ENCODE results near the gene AFF3.
"Not testable (repeated sequence)": the region's sequence is repeated elsewhere in the genome, so short reads cannot be mapped to it uniquely, and the experiment has no call there.

AFF3 gene

GRCh38 chr2:99960790-99961189 lies 181.6 kb downstream of the AFF3 start:
- Histone ChIP-seq H3K4me1 (ENCODE audit: control insufficient read depth, insufficient read depth, low read length) (peaks cover 16% of the 10 kb centered on the region), H3K4me3 (ENCODE audit: insufficient read depth, low read depth, low read length) (no peak overlapping the region), H3K27ac (ENCODE audit: insufficient read depth, low read depth, low read length, poor library complexity, severe bottlenecking) (no peak overlapping the region), H3K9me3 (ENCODE audit: control insufficient read depth, low read length) (no peaks in the 10 kb centered on the region), H3K27me3 (ENCODE audit: control insufficient read depth, insufficient read depth, low read length, poor library complexity, severe bottlenecking) (no peaks in the 10 kb centered on the region), H3K36me3 (ENCODE audit: control insufficient read depth, insufficient read depth, low read length) (no peaks in the 10 kb centered on the region)
- WGBS, 2 experiments: 59 to 72% methylated on average over 3 of the region's 3 CpGs

GRCh38 chr2:99960291-99960690 lies 182.1 kb downstream of the AFF3 start:
- no peak overlapping the region for H3K4me3 ChIP-seq (ENCODE audit: insufficient read depth, low read depth, low read length)
- peaks cover 16% of the 10 kb centered on the region for H3K4me1 ChIP-seq (ENCODE audit: control insufficient read depth, insufficient read depth, low read length)
- H3K27me3 ChIP-seq (ENCODE audit: control insufficient read depth, insufficient read depth, low read length, poor library complexity, severe bottlenecking): no peaks in the 10 kb centered on the region
- no peaks in the 10 kb centered on the region for H3K36me3 ChIP-seq (ENCODE audit: control insufficient read depth, insufficient read depth, low read length)
- H3K27ac ChIP-seq (ENCODE audit: insufficient read depth, low read depth, low read length, poor library complexity, severe bottlenecking): no peak overlapping the region
- 84 to 86% methylated on average over 4 to 5 of the region's 5 CpGs for WGBS, 2 experiments
- no peaks in the 10 kb centered on the region for H3K9me3 ChIP-seq (ENCODE audit: control insufficient read depth, low read length)

- Histone ChIP-seq H3K9me3 (ENCODE audit: control insufficient read depth, low read length) (no peaks in the 10 kb centered on the region), H3K4me1 (ENCODE audit: control insufficient read depth, insufficient read depth, low read length) (peaks cover 16% of the 10 kb centered on the region), H3K27me3 (ENCODE audit: control insufficient read depth, insufficient read depth, low read length, poor library complexity, severe bottlenecking) (no peaks in the 10 kb centered on the region), H3K27ac (ENCODE audit: insufficient read depth, low read depth, low read length, poor library complexity, severe bottlenecking) (no peak overlapping the region), H3K4me3 (ENCODE audit: insufficient read depth, low read depth, low read length) (no peak overlapping the region), H3K36me3 (ENCODE audit: control insufficient read depth, insufficient read depth, low read length) (no peaks in the 10 kb centered on the region)
- WGBS, 2 experiments: 74 to 84% methylated on average over 2 to 5 of the region's 8 CpGs
These were observed 183.0 kb downstream of the AFF3 start for GRCh38 chr2:99959261-99960014.

- no peaks in the 10 kb centered on the region for H3K9me3 ChIP-seq (ENCODE audit: control insufficient read depth, low read length)
- peak overlapping the region; percentile 74 for H3K27ac ChIP-seq (ENCODE audit: insufficient read depth, low read depth, low read length, poor library complexity, severe bottlenecking)
- H3K4me1 ChIP-seq (ENCODE audit: control insufficient read depth, insufficient read depth, low read length): peaks cover 16% of the 10 kb centered on the region
- whole genome bisulfite sequencing, 2 experiments: 87 to 91% methylated on average over 8 of the region's 8 CpGs
- H3K27me3 ChIP-seq (ENCODE audit: control insufficient read depth, insufficient read depth, low read length, poor library complexity, severe bottlenecking): no peaks in the 10 kb centered on the region
- no peak overlapping the region for H3K4me3 ChIP-seq (ENCODE audit: insufficient read depth, low read depth, low read length)
- no peaks in the 10 kb centered on the region for H3K36me3 ChIP-seq (ENCODE audit: control insufficient read depth, insufficient read depth, low read length)
These were observed 184.9 kb downstream of the AFF3 start for GRCh38 chr2:99957332-99958133.

- H3K4me3 ChIP-seq (ENCODE audit: insufficient read depth, low read depth, low read length): no peak overlapping the region
- H3K36me3 ChIP-seq (ENCODE audit: control insufficient read depth, insufficient read depth, low read length): no peaks in the 10 kb centered on the region
- H3K27me3 ChIP-seq (ENCODE audit: control insufficient read depth, insufficient read depth, low read length, poor library complexity, severe bottlenecking): no peaks in the 10 kb centered on the region
- no peak overlapping the region for H3K27ac ChIP-seq (ENCODE audit: insufficient read depth, low read depth, low read length, poor library complexity, severe bottlenecking)
- peaks cover 16% of the 10 kb centered on the region for H3K4me1 ChIP-seq (ENCODE audit: control insufficient read depth, insufficient read depth, low read length)
- 90 to 91% methylated on average over 4 to 5 of the region's 6 CpGs for WGBS, 2 experiments
- H3K9me3 ChIP-seq (ENCODE audit: control insufficient read depth, low read length): no peaks in the 10 kb centered on the region
These were observed 186.0 kb downstream of the AFF3 start for GRCh38 chr2:99956232-99957030.

GRCh38 chr2:99953750-99954149 lies 188.6 kb downstream of the AFF3 start:
- peaks cover 7% of the 10 kb centered on the region for H3K4me1 ChIP-seq (ENCODE audit: control insufficient read depth, insufficient read depth, low read length)
- H3K36me3 ChIP-seq (ENCODE audit: control insufficient read depth, insufficient read depth, low read length): no peaks in the 10 kb centered on the region
- no peaks in the 10 kb centered on the region for H3K27me3 ChIP-seq (ENCODE audit: control insufficient read depth, insufficient read depth, low read length, poor library complexity, severe bottlenecking)
- no peak overlapping the region for H3K27ac ChIP-seq (ENCODE audit: insufficient read depth, low read depth, low read length, poor library complexity, severe bottlenecking)
- 95 to 100% methylated on average over 2 of the region's 2 CpGs for WGBS, 2 experiments
- no peaks in the 10 kb centered on the region for H3K9me3 ChIP-seq (ENCODE audit: control insufficient read depth, low read length)
- no peak overlapping the region for H3K4me3 ChIP-seq (ENCODE audit: insufficient read depth, low read depth, low read length)

GRCh38 chr2:99949963-99950362 lies 192.4 kb downstream of the AFF3 start:
- no peaks in the 10 kb centered on the region for H3K36me3 ChIP-seq (ENCODE audit: control insufficient read depth, insufficient read depth, low read length)
- no peaks in the 10 kb centered on the region for H3K27me3 ChIP-seq (ENCODE audit: control insufficient read depth, insufficient read depth, low read length, poor library complexity, severe bottlenecking)
- no peak overlapping the region for H3K27ac ChIP-seq (ENCODE audit: insufficient read depth, low read depth, low read length, poor library complexity, severe bottlenecking)
- no peak overlapping the region for H3K4me3 ChIP-seq (ENCODE audit: insufficient read depth, low read depth, low read length)
- 91% methylated on average over 1 of the region's 1 CpG; no CpG with 5 or more reads in 1 of the 2 experiments for WGBS, 2 experiments
- H3K4me1 ChIP-seq (ENCODE audit: control insufficient read depth, insufficient read depth, low read length): no peaks in the 10 kb centered on the region
- no peaks in the 10 kb centered on the region for H3K9me3 ChIP-seq (ENCODE audit: control insufficient read depth, low read length)

GRCh38 chr2:99949530-99949929 lies 192.9 kb downstream of the AFF3 start:
- Histone ChIP-seq H3K4me3 (ENCODE audit: insufficient read depth, low read depth, low read length) (no peak overlapping the region), H3K9me3 (ENCODE audit: control insufficient read depth, low read length) (no peaks in the 10 kb centered on the region), H3K27me3 (ENCODE audit: control insufficient read depth, insufficient read depth, low read length, poor library complexity, severe bottlenecking) (no peaks in the 10 kb centered on the region), H3K4me1 (ENCODE audit: control insufficient read depth, insufficient read depth, low read length) (no peaks in the 10 kb centered on the region), H3K36me3 (ENCODE audit: control insufficient read depth, insufficient read depth, low read length) (no peaks in the 10 kb centered on the region), H3K27ac (ENCODE audit: insufficient read depth, low read depth, low read length, poor library complexity, severe bottlenecking) (no peak overlapping the region)
- WGBS, 2 experiments: 93 to 97% methylated on average over 4 of the region's 4 CpGs

- 93 to 97% methylated on average over 5 of the region's 5 CpGs for WGBS, 2 experiments
- Histone ChIP-seq H3K9me3 (ENCODE audit: control insufficient read depth, low read length) (no peaks in the 10 kb centered on the region), H3K27me3 (ENCODE audit: control insufficient read depth, insufficient read depth, low read length, poor library complexity, severe bottlenecking) (no peaks in the 10 kb centered on the region)
These were observed 194.4 kb downstream of the AFF3 start for GRCh38 chr2:99948010-99948409.

GRCh38 chr2:99947366-99947765 lies 195.0 kb downstream of the AFF3 start:
- WGBS, 2 experiments: 91 to 98% methylated on average over 4 of the region's 4 CpGs
- H3K9me3 ChIP-seq (ENCODE audit: control insufficient read depth, low read length); H3K4me3 ChIP-seq (ENCODE audit: insufficient read depth, low read depth, low read length); H3K27ac ChIP-seq (ENCODE audit: insufficient read depth, low read depth, low read length, poor library complexity, severe bottlenecking); H3K4me1 ChIP-seq (ENCODE audit: control insufficient read depth, insufficient read depth, low read length); H3K27me3 ChIP-seq (ENCODE audit: control insufficient read depth, insufficient read depth, low read length, poor library complexity, severe bottlenecking); H3K36me3 ChIP-seq (ENCODE audit: control insufficient read depth, insufficient read depth, low read length): not testable (repeated sequence)

More at GRCh38 chr2:99948010-99948409, 194.4 kb downstream of the AFF3 start:
- H3K36me3 ChIP-seq (ENCODE audit: control insufficient read depth, insufficient read depth, low read length): no peaks in the 10 kb centered on the region
- no peak overlapping the region for H3K27ac ChIP-seq (ENCODE audit: insufficient read depth, low read depth, low read length, poor library complexity, severe bottlenecking)
- H3K4me3 ChIP-seq (ENCODE audit: insufficient read depth, low read depth, low read length): no peak overlapping the region
- no peaks in the 10 kb centered on the region for H3K4me1 ChIP-seq (ENCODE audit: control insufficient read depth, insufficient read depth, low read length)
